ENCODE results near the gene LRP2.

- no peak for TF ChIP-seq ZBTB20 (tag by site-specific recombination; IDR thresholded peaks at IDR 0.05)
- no peak for TF ChIP-seq CTCF (tag by site-specific recombination; IDR thresholded peaks at IDR 0.05)
- TF ChIP-seq ZNF404 (tag by site-specific recombination; IDR thresholded peaks at IDR 0.05): no peak
- TF ChIP-seq ZNF629 (tag by site-specific recombination; IDR thresholded peaks at IDR 0.05): no peak
- TF ChIP-seq HOXA7 (CRISPR knock-in tag; IDR thresholded peaks at IDR 0.05; ENCODE audit: borderline replicate concordance): no peak
- no peak for TF ChIP-seq SP2 (tag by site-specific recombination; IDR thresholded peaks at IDR 0.05)
- no peak for TF ChIP-seq ZIC2 (tag by site-specific recombination; IDR thresholded peaks at IDR 0.05)
- no peak for TF ChIP-seq IKZF3 (tag by site-specific recombination; IDR thresholded peaks at IDR 0.05)
- TF ChIP-seq ELK4 (IDR thresholded peaks at IDR 0.05; ENCODE audit: borderline replicate concordance, low read depth, low read length): no peak
- TF ChIP-seq ZNF623 (tag by site-specific recombination; IDR thresholded peaks at IDR 0.05): no peak
- TF ChIP-seq ZNF449 (tag by site-specific recombination; IDR thresholded peaks at IDR 0.05): no peak
Measured at GRCh38 chr2:169320561-169320960, 41.8 kb downstream of the LRP2 start.

Data from HEK293 (cell line).